Measurements from ENCODE around the gene CLOCK.

CLOCK gene

GRCh38 chr4:55378617-55379467, 167.9 kb downstream of the CLOCK start:
- no peaks in the 10 kb centered on the region for H3K36me3 ChIP-seq (ENCODE audit: control insufficient read depth, low read length)
- H3K79me2 ChIP-seq (ENCODE audit: control insufficient read depth, low read length) = no peaks in the 10 kb centered on the region
- TF ChIP-seq, protein P1, sequence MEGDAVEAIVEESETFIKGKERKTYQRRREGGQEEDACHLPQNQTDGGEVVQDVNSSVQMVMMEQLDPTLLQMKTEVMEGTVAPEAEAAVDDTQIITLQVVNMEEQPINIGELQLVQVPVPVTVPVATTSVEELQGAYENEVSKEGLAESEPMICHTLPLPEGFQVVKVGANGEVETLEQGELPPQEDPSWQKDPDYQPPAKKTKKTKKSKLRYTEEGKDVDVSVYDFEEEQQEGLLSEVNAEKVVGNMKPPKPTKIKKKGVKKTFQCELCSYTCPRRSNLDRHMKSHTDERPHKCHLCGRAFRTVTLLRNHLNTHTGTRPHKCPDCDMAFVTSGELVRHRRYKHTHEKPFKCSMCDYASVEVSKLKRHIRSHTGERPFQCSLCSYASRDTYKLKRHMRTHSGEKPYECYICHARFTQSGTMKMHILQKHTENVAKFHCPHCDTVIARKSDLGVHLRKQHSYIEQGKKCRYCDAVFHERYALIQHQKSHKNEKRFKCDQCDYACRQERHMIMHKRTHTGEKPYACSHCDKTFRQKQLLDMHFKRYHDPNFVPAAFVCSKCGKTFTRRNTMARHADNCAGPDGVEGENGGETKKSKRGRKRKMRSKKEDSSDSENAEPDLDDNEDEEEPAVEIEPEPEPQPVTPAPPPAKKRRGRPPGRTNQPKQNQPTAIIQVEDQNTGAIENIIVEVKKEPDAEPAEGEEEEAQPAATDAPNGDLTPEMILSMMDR (IDR thresholded peaks at IDR 0.05; ENCODE audit: low read depth, low read length, poor library complexity, severe bottlenecking) = no peak
- no peak for TF ChIP-seq EZH2phosphoT487 (IDR thresholded peaks at IDR 0.05; ENCODE audit: borderline replicate concordance, low read length)
- no peaks in the 10 kb centered on the region for H4K20me1 ChIP-seq (ENCODE audit: control insufficient read depth, insufficient read depth, low read depth, low read length)
- H3K27ac ChIP-seq (ENCODE audit: low read depth, low read length) = no peak overlapping the region
- H3K27me3 ChIP-seq (ENCODE audit: control insufficient read depth, low read length) = no peaks in the 10 kb centered on the region
- no peak overlapping the region for H3K4me2 ChIP-seq (ENCODE audit: low read length)
- no peak overlapping the region for H3K4me3 ChIP-seq (ENCODE audit: low read length)
- H3K9me2 ChIP-seq (replicated peaks; ENCODE audit: control insufficient read depth, low read length) = no peaks in the 10 kb centered on the region
- H3K4me1 ChIP-seq (ENCODE audit: control insufficient read depth, low read length) = no peaks in the 10 kb centered on the region
- H3F3A ChIP-seq (ENCODE audit: control insufficient read depth, insufficient read depth) = no peaks in the 10 kb centered on the region
- no peaks in the 10 kb centered on the region for H3K9me3 ChIP-seq (ENCODE audit: control insufficient read depth, insufficient read depth, low read length)

All from DOHH2 (cell line).